ENCODE measurements around the gene CABLES1. TPM values are rescaled to one million over a fixed set of nuclear protein-coding genes. Genes with fewer than 3 reads are reported as not detected.

Gene CABLES1
- total RNA-seq, 1 donor from 2014 or later, result 39.3 TPM

DNA sequence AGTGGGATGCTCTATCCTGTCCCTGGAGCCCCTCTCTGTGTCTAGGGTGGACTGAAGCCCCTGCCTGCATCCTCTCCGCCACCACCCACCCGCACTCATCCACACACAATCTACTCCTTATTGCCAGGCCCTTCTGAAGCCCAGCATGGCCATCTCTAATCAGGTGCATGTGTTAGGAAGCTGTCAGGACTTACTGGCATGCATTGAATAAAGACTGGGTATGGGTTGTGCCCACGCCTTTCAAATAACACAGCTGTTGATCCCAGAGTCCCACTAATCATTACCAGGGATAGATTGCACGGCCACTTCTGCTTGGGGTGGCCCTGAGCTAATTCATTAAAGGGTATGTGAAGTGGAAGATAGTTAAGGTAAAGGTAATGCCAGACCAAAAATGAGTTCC, 88.4 kb downstream of the CABLES1 start:
- DNase-seq (ENCODE audit: extremely low spot score in 2 of 2), result no peak
- no peaks in the 10 kb centered on the region for H3K9me3 ChIP-seq
- TF ChIP-seq POLR2A (IDR thresholded peaks at IDR 0.05), result no peak
- TF ChIP-seq CTCF (IDR thresholded peaks at IDR 0.05), result no peak
- TF ChIP-seq POLR2AphosphoS5 (IDR thresholded peaks at IDR 0.05; ENCODE audit: insufficient read depth in 1 of 2, low read depth in 1 of 2), result no peak
- H3K27ac ChIP-seq, result peak overlapping the region; percentile 79
- no peaks in the 10 kb centered on the region for H3K36me3 ChIP-seq
- no peak overlapping the region for H3K4me3 ChIP-seq
- H3K4me1 ChIP-seq, result peaks cover 63% of the 10 kb centered on the region
- intact Hi-C loops (cut with DNase I), result no loop called here
- H3K27me3 ChIP-seq, result no peaks in the 10 kb centered on the region

GRCh38 chr18:23225503-23225902, 90.2 kb downstream of the CABLES1 start:
- peaks cover 75% of the 10 kb centered on the region for H3K4me1 ChIP-seq

DNA sequence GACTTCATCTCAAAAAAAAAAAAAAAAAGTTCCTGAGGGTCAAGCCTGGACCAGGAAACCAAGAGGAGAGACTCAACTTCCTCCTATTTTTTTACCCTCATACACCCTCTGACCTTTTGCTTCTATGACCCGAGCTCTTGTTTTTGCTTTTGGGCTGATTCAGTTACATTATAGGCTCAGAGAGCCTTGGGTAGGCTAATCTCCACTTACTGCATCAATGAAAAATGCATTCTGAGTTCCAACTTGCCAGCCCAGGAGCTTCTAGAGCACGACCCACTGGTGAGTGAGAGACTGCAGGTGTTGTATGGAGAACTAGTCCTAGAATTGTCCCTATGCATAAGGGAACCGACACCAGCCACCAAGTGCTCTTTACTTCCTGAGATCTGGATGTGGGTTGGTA, 91.1 kb downstream of the CABLES1 start:
- Histone ChIP-seq H3K27me3 (no peaks in the 10 kb centered on the region), H3K27ac (peak overlapping the region; percentile 79), H3K4me3 (no peak overlapping the region), H3K9me3 (no peaks in the 10 kb centered on the region), H3K4me1 (peaks cover 78% of the 10 kb centered on the region), H3K36me3 (no peaks in the 10 kb centered on the region)
- DNase-seq (ENCODE audit: extremely low spot score in 2 of 2), result no peak
- no peak for TF ChIP-seq CTCF (IDR thresholded peaks at IDR 0.05)
- TF ChIP-seq POLR2AphosphoS5 (IDR thresholded peaks at IDR 0.05; ENCODE audit: insufficient read depth in 1 of 2, low read depth in 1 of 2), result no peak
- TF ChIP-seq POLR2A (IDR thresholded peaks at IDR 0.05), result no peak
- intact Hi-C loops (cut with DNase I), result no loop called here

More at GRCh38 chr18:23225503-23225902, 90.2 kb downstream of the CABLES1 start:
- H3K27ac ChIP-seq, result peak overlapping the region; percentile 79
- intact Hi-C loops (cut with DNase I), result no loop called here
- H3K4me3 ChIP-seq, result no peak overlapping the region
- TF ChIP-seq POLR2A (IDR thresholded peaks at IDR 0.05) (no peak), POLR2AphosphoS5 (IDR thresholded peaks at IDR 0.05; ENCODE audit: insufficient read depth in 1 of 2, low read depth in 1 of 2) (peak in 1 of 2 donors; percentile 21)
- H3K9me3 ChIP-seq, result no peaks in the 10 kb centered on the region
- no peaks in the 10 kb centered on the region for H3K27me3 ChIP-seq
- no peaks in the 10 kb centered on the region for H3K36me3 ChIP-seq
- DNase-seq (ENCODE audit: extremely low spot score in 2 of 2), result no peak

GRCh38 chr18:23226930-23227725, 91.8 kb downstream of the CABLES1 start:
- Histone ChIP-seq H3K27ac (peak overlapping the region; percentile 79), H3K27me3 (no peaks in the 10 kb centered on the region), H3K9me3 (no peaks in the 10 kb centered on the region), H3K4me3 (no peak overlapping the region), H3K36me3 (no peaks in the 10 kb centered on the region), H3K4me1 (peaks cover 86% of the 10 kb centered on the region)
- no peak for DNase-seq (ENCODE audit: extremely low spot score in 2 of 2)
- intact Hi-C loops (cut with DNase I), result no loop called here
- TF ChIP-seq POLR2A (IDR thresholded peaks at IDR 0.05), result no peak
- TF ChIP-seq POLR2AphosphoS5 (IDR thresholded peaks at IDR 0.05; ENCODE audit: insufficient read depth in 1 of 2, low read depth in 1 of 2), result peak in 1 of 2 donors; percentile 59
- no peak for TF ChIP-seq CTCF (IDR thresholded peaks at IDR 0.05)

DNA sequence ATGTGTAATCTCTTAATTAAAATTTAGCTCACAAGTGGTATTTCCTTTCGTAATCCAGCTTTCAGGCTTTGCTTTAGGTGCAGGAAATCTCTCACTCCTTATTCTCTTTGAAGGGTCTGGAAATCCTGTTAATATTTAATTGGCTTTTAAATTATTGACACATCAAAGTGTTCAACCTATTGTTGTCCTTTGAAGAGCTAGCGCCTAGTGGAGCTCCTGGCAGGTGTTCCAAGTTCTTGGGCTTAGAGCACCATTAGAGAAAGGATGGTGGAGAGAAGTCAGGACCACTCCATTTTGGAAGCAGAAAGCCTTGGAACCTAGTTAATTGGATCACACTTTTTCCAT, 92.4 kb downstream of the CABLES1 start:
- Histone ChIP-seq H3K4me3 (no peak overlapping the region), H3K4me1 (peaks cover 90% of the 10 kb centered on the region), H3K36me3 (no peaks in the 10 kb centered on the region), H3K27me3 (no peaks in the 10 kb centered on the region), H3K9me3 (no peaks in the 10 kb centered on the region), H3K27ac (peak overlapping the region; percentile 79)
- intact Hi-C loops (cut with DNase I), result no loop called here
- DNase-seq (ENCODE audit: extremely low spot score in 2 of 2), result no peak
- TF ChIP-seq POLR2A (IDR thresholded peaks at IDR 0.05), result no peak
- no peak for TF ChIP-seq CTCF (IDR thresholded peaks at IDR 0.05)

Data from vagina (tissue), 2 donors.